ENCODE measurements around the gene HPGDS.
A peak's percentile ranks its signal among the peaks of the same experiment; 100 is the strongest.
"Not testable (repeated sequence)": the region's sequence is repeated elsewhere in the genome, so short reads cannot be mapped to it uniquely, and the experiment has no call there.

Gene HPGDS

DNA sequence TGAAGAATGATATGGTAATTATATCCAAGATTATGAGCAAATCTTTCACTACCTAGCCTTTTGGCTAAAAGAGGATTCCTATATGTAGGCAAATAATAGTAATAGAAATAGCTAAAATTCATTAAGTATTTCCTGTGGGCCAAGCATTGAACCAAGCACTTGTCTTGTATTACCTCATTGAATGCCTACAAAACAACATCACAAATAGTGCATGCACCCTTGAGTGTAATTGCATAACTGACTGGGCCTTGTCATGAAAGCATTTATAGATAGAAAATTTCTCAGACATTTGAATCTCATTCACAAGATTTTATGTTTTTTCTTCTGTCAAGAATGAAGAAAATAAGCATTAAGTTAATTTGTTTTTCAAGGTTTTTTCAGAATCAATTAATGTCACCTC lies 3.9 kb upstream of the HPGDS start:
- Mint-ChIP-seq H3K27ac (peak overlapping the region; percentile 34), H3K36me3 (ENCODE audit: low read depth) (no peaks in the 10 kb centered on the region), H3K4me1 (ENCODE audit: low read depth) (peaks cover 57% of the 10 kb centered on the region), H3K4me3 (no peak overlapping the region), H3K9me3 (no peaks in the 10 kb centered on the region), H3K27me3 (peaks cover 14% of the 10 kb centered on the region)

- Mint-ChIP-seq H3K36me3 (ENCODE audit: low read depth) (no peaks in the 10 kb centered on the region), H3K4me1 (ENCODE audit: low read depth) (peaks cover 51% of the 10 kb centered on the region), H3K4me3 (no peak overlapping the region), H3K27ac (no peak overlapping the region), H3K27me3 (peaks cover 10% of the 10 kb centered on the region), H3K9me3 (no peaks in the 10 kb centered on the region)
These were observed 3.3 kb upstream of the HPGDS start for GRCh38 chr4:94345969-94346368.

- Mint-ChIP-seq H3K36me3 (ENCODE audit: low read depth) (no peaks in the 10 kb centered on the region), H3K27ac (no peak overlapping the region), H3K4me1 (ENCODE audit: low read depth) (peaks cover 44% of the 10 kb centered on the region), H3K9me3 (no peaks in the 10 kb centered on the region), H3K27me3 (peaks cover 2% of the 10 kb centered on the region), H3K4me3 (no peak overlapping the region)
These were observed 2.6 kb upstream of the HPGDS start for GRCh38 chr4:94345266-94345665.

GRCh38 chr4:94344457-94344856 lies 1.8 kb upstream of the HPGDS start:
- Mint-ChIP-seq H3K27me3 (no peaks in the 10 kb centered on the region), H3K36me3 (ENCODE audit: low read depth) (no peaks in the 10 kb centered on the region), H3K9me3 (no peaks in the 10 kb centered on the region), H3K4me1 (ENCODE audit: low read depth) (peaks cover 42% of the 10 kb centered on the region), H3K27ac (no peak overlapping the region), H3K4me3 (no peak overlapping the region)

GRCh38 chr4:94341481-94342370 lies 910 bp downstream of the HPGDS start:
- Mint-ChIP-seq H3K4me1 (ENCODE audit: low read depth) (peaks cover 28% of the 10 kb centered on the region), H3K27ac (no peak overlapping the region), H3K27me3 (no peaks in the 10 kb centered on the region), H3K4me3 (no peak overlapping the region), H3K9me3 (no peaks in the 10 kb centered on the region), H3K36me3 (ENCODE audit: low read depth) (no peaks in the 10 kb centered on the region)

- Mint-ChIP-seq H3K27ac (peak overlapping the region; percentile 88), H3K4me3 (peak overlapping the region; percentile 54), H3K9me3 (no peaks in the 10 kb centered on the region)
These were observed 2.9 kb downstream of the HPGDS start for GRCh38 chr4:94339779-94340178.

DNA sequence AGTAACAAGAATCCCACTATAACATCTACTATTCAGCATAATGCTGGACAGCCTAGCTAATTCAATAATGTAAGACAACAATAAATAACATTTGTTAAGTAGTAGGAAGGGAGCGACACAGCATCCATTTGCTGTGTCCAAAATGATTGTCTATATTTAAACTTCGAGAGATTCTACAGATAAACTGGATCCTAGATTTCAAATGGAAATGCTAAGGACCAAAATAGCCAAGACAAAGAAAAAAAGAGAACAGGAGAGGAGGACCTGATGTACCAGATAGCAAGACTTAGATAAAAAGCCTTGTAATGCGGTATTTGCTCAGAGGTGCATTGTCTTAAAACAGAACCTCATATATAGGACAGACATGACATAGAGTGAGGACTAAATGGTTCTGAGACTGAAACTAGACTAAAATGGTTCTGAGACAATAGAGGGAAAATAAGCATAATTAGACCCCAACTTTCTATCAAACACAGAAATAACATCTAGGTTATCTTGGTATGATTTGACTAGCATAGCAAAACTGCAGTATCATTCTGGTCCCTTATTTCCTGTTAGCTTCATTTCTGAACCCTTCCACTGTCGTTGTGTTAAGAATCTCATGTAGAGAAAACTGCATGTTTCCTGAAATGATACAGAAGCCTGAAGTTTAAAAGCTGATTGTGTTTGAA lies 3.8 kb downstream of the HPGDS start:
- peak overlapping the region; percentile 49 for H3K27ac Mint-ChIP-seq
- no peaks in the 10 kb centered on the region for H3K9me3 Mint-ChIP-seq
- peak overlapping the region; percentile 54 for H3K4me3 Mint-ChIP-seq
- no peaks in the 10 kb centered on the region for H3K27me3 Mint-ChIP-seq
- H3K36me3 Mint-ChIP-seq (ENCODE audit: low read depth) = no peaks in the 10 kb centered on the region
- peaks cover 16% of the 10 kb centered on the region for H3K4me1 Mint-ChIP-seq (ENCODE audit: low read depth)

More at GRCh38 chr4:94339779-94340178, 2.9 kb downstream of the HPGDS start:
- Mint-ChIP-seq H3K36me3 (ENCODE audit: low read depth) (no peaks in the 10 kb centered on the region), H3K4me1 (ENCODE audit: low read depth) (peaks cover 16% of the 10 kb centered on the region), H3K27me3 (no peaks in the 10 kb centered on the region)

DNA sequence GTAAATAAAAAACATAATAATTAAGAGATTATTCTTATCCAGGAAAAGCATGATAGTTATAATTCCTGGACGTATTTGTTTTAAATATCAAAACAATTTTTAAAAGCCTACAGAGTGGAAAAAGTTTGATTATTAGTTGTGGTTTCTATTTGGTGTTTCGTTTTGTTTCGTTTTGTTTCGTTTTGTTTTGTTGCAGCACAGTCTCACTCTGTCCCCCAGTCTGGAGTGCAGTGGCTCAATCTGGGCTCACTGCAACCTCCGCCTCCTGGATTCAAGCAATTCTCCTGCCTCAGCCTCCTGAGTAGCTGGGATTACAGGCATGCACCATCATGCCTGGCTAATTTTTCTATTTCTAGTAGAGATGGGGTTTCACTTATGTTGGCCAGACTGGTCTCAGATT lies 5.8 kb downstream of the HPGDS start:
- H3K36me3 Mint-ChIP-seq (ENCODE audit: low read depth); H3K27me3 Mint-ChIP-seq; H3K4me3 Mint-ChIP-seq; H3K9me3 Mint-ChIP-seq; H3K27ac Mint-ChIP-seq: not testable (repeated sequence)
- H3K4me1 Mint-ChIP-seq (ENCODE audit: low read depth) = peaks cover 16% of the 10 kb centered on the region

DNA sequence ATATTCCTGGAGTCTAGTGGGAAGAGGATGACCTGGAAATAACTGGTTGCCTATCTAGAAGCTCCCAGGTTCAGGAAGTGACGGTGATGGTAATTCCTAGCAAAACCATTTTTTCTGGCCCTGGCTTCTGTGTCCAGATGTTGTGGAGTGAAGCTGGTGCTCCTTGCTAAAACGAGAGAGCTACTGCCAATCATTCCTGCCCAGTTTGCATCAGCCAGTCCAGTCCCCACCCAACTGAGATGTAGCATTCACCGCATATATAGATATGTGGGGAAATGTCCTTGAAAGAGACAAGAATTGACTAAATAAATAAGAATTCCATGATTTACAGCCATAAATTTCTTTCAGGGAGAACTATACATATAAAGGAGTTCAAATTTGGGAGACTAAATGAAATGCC lies 6.3 kb downstream of the HPGDS start:
- H3K4me1 Mint-ChIP-seq (ENCODE audit: low read depth) = peaks cover 16% of the 10 kb centered on the region
- H3K27ac Mint-ChIP-seq = no peak overlapping the region
- H3K9me3 Mint-ChIP-seq = no peaks in the 10 kb centered on the region
- H3K27me3 Mint-ChIP-seq = no peaks in the 10 kb centered on the region
- no peak overlapping the region for H3K4me3 Mint-ChIP-seq
- no peaks in the 10 kb centered on the region for H3K36me3 Mint-ChIP-seq (ENCODE audit: low read depth)

DNA sequence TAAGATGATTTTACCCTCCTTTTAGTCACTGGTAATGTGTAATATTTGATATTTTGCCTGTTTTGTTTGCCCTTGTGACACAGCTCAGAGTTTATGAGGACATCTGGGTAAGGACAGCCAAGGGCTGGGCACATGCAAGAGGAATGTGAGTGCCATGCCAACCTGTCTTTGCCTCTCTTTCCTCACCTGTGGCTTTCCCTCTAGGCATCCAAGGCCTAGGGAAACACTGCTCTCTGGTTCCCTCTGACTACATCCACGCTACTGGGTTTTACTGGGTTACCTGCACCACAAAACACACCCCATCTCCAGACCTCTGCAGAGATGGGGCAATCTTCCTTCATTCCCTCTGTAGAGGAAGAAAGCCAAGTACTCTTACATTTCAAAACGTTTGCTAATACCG lies 7.7 kb downstream of the HPGDS start:
- Mint-ChIP-seq H3K36me3 (ENCODE audit: low read depth) (no peaks in the 10 kb centered on the region), H3K4me1 (ENCODE audit: low read depth) (peaks cover 16% of the 10 kb centered on the region), H3K9me3 (no peaks in the 10 kb centered on the region), H3K4me3 (no peak overlapping the region), H3K27me3 (peaks cover 2% of the 10 kb centered on the region), H3K27ac (no peak overlapping the region)

DNA sequence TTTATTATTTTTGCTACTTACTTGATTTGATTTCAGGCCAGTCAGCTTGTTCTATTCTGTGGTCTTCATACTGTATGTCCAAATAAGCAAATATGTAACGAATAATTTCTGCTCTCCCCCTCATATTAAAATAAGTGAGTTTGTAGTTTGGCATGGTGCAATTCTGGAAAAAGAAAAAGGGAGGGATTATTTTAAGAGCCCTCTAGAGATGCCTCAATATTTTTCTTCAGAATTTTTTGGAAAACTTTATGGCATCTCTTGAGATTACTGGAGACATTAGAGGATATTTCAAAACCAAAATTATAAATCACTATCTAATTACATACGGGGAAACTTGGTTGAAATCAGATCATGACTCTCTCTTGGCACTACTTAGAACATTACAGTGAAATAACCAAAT lies 8.2 kb downstream of the HPGDS start:
- no peaks in the 10 kb centered on the region for H3K36me3 Mint-ChIP-seq (ENCODE audit: low read depth)
- no peak overlapping the region for H3K4me3 Mint-ChIP-seq
- H3K9me3 Mint-ChIP-seq = no peaks in the 10 kb centered on the region
- no peak overlapping the region for H3K27ac Mint-ChIP-seq
- peaks cover 5% of the 10 kb centered on the region for H3K27me3 Mint-ChIP-seq
- H3K4me1 Mint-ChIP-seq (ENCODE audit: low read depth) = peaks cover 11% of the 10 kb centered on the region

- peaks cover 5% of the 10 kb centered on the region for H3K4me1 Mint-ChIP-seq (ENCODE audit: low read depth)
- no peak overlapping the region for H3K27ac Mint-ChIP-seq
- H3K27me3 Mint-ChIP-seq = peaks cover 5% of the 10 kb centered on the region
- H3K4me3 Mint-ChIP-seq = no peak overlapping the region
- H3K9me3 Mint-ChIP-seq = no peaks in the 10 kb centered on the region
- H3K36me3 Mint-ChIP-seq (ENCODE audit: low read depth) = no peaks in the 10 kb centered on the region
These were observed 8.8 kb downstream of the HPGDS start for GRCh38 chr4:94333866-94334265.

- Mint-ChIP-seq H3K4me3 (no peak overlapping the region), H3K27me3 (peaks cover 5% of the 10 kb centered on the region), H3K27ac (no peak overlapping the region), H3K9me3 (no peaks in the 10 kb centered on the region), H3K4me1 (ENCODE audit: low read depth) (no peaks in the 10 kb centered on the region), H3K36me3 (ENCODE audit: low read depth) (no peaks in the 10 kb centered on the region)
These were observed 9.5 kb downstream of the HPGDS start for GRCh38 chr4:94332983-94333590.

GRCh38 chr4:94329933-94330332 lies 12.7 kb downstream of the HPGDS start:
- Mint-ChIP-seq H3K27ac (no peak overlapping the region), H3K9me3 (peaks cover 12% of the 10 kb centered on the region), H3K4me3 (no peak overlapping the region), H3K4me1 (ENCODE audit: low read depth) (no peaks in the 10 kb centered on the region), H3K27me3 (peaks cover 5% of the 10 kb centered on the region), H3K36me3 (ENCODE audit: low read depth) (peaks cover 11% of the 10 kb centered on the region)

- no peak overlapping the region for H3K27ac Mint-ChIP-seq
- H3K9me3 Mint-ChIP-seq = peaks cover 27% of the 10 kb centered on the region
- peaks cover 20% of the 10 kb centered on the region for H3K36me3 Mint-ChIP-seq (ENCODE audit: low read depth)
These were observed 16.8 kb downstream of the HPGDS start for GRCh38 chr4:94325835-94326234.

More at GRCh38 chr4:94325835-94326234, 16.8 kb downstream of the HPGDS start:
- no peak overlapping the region for H3K4me3 Mint-ChIP-seq
- H3K4me1 Mint-ChIP-seq (ENCODE audit: low read depth) = no peaks in the 10 kb centered on the region
- peaks cover 5% of the 10 kb centered on the region for H3K27me3 Mint-ChIP-seq

Data from stimulated activated naive CD8-positive, alpha-beta T cell treated with anti-CD3 and anti-CD28 coated beads, Interleukin-15, Interleukin-2, amounts not matched to agents 100 ng/mL and 50 ng/mL, for 24 hours (primary cell).